A549 (cell line): ENCODE results near the gene MVK.

Experiments used
- CEBPB ChIP-seq, 2 experiments: fragments of >200 bp in 1 of 2; sonication (Bioruptor Twin) in 1 of 2; formaldehyde crosslinking in 1 of 2; IDR thresholded peaks; 2 replicates each; pipeline ENCODE4 v1.6.1; 2012 to 2016
- CHD2 ChIP-seq: fragments of 150-350 bp; IDR thresholded peaks from 2 replicates; pipeline ENCODE4 v1.6.1; 2014; ENCODE audit warnings: low read length; ENCODE audit not compliant: partially characterized antibody
- MAFK ChIP-seq: fragments of 450-650 bp; IDR thresholded peaks from 2 replicates; pipeline ENCODE4 v1.6.1; 2014; ENCODE audit not compliant: partially characterized antibody
- NR3C1 ChIP-seq: fragments of >200 bp; sonication (Bioruptor Twin); formaldehyde crosslinking; IDR thresholded peaks from 3 replicates; pipeline ENCODE4 v1.6.1; 2017
- POLR2A ChIP-seq: IDR thresholded peaks from 2 replicates; pipeline ENCODE4 v1.6.1; 2012; ENCODE audit warnings: mild to moderate bottlenecking, low read length
- RCOR1 ChIP-seq: fragments of 150-350 bp; IDR thresholded peaks from 2 replicates; pipeline ENCODE4 v1.6.1; 2014; ENCODE audit warnings: antibody characterized with exemption, low read length, low read depth
- SMC3 ChIP-seq: fragments of >200 bp; sonication (Bioruptor Twin); formaldehyde crosslinking; IDR thresholded peaks from 3 replicates; pipeline ENCODE4 v1.6.1; 2018; ENCODE audit warnings: inconsistent platforms
- TF ChIP-seq, protein P1 (sequence below): fragments of >200 bp; sonication (Bioruptor Twin); formaldehyde crosslinking; IDR thresholded peaks from 3 replicates; pipeline ENCODE4 v1.5.1; 2016
- TF ChIP-seq, protein P2 (sequence below): fragments of 200-600 bp; sonication (generic); IDR thresholded peaks from 2 replicates; pipeline ENCODE4 v1.6.1; 2016; ENCODE audit warnings: antibody characterized with exemption, mild to moderate bottlenecking, moderate library complexity
- TF ChIP-seq, protein P3 (sequence below): fragments of 250-450 bp; sonication (Bioruptor Pico); IDR thresholded peaks from 2 replicates; pipeline ENCODE4 v1.5.0; 2021; ENCODE audit warnings: mild to moderate bottlenecking, moderate library complexity, borderline replicate concordance

DNA sequence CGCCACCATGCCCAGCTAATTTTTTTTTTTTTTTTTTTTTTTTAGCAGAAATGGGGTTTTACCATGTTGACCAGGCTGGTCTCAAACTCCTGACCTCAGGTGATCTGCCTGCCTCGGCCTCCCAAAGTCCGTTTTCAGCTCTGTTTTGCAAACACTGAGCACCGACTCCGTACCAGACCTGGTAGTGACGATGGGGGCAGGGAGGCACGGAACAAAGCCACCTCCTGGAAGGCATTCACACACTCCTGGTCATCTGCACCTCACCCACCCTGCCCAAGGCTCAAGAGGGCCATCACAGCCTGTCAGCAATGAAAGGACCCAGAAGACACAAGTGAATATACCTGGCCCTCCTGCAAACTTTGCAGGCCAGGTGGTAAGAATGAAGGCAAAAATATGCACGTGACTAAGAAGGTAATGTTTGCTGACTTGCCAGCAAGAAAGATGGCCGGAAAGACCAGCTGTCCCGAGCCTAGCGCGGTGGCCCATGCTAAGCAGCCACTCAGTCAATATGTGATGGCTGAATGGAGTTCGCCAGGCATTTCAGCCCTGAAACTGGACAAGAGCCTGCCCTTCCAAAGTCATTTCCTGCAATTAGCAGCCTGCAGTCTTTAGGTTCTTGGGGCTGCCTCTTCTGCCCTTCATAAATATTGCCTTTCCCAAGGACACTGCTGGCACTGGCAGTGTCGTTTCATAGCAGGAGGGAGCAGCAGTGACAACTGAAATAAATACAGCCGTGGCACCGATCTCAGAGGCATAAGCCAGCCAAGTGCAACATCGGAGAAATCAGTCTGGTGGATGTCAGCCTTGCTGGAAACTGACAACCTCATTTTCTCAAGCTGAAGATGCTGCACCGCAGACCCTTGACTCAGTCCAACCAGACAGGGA is 17.9 kb upstream of the MVK start:
- TF ChIP-seq POLR2A, result no peak
- TF ChIP-seq, protein P1, sequence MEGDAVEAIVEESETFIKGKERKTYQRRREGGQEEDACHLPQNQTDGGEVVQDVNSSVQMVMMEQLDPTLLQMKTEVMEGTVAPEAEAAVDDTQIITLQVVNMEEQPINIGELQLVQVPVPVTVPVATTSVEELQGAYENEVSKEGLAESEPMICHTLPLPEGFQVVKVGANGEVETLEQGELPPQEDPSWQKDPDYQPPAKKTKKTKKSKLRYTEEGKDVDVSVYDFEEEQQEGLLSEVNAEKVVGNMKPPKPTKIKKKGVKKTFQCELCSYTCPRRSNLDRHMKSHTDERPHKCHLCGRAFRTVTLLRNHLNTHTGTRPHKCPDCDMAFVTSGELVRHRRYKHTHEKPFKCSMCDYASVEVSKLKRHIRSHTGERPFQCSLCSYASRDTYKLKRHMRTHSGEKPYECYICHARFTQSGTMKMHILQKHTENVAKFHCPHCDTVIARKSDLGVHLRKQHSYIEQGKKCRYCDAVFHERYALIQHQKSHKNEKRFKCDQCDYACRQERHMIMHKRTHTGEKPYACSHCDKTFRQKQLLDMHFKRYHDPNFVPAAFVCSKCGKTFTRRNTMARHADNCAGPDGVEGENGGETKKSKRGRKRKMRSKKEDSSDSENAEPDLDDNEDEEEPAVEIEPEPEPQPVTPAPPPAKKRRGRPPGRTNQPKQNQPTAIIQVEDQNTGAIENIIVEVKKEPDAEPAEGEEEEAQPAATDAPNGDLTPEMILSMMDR, result no peak
- TF ChIP-seq, protein P2, sequence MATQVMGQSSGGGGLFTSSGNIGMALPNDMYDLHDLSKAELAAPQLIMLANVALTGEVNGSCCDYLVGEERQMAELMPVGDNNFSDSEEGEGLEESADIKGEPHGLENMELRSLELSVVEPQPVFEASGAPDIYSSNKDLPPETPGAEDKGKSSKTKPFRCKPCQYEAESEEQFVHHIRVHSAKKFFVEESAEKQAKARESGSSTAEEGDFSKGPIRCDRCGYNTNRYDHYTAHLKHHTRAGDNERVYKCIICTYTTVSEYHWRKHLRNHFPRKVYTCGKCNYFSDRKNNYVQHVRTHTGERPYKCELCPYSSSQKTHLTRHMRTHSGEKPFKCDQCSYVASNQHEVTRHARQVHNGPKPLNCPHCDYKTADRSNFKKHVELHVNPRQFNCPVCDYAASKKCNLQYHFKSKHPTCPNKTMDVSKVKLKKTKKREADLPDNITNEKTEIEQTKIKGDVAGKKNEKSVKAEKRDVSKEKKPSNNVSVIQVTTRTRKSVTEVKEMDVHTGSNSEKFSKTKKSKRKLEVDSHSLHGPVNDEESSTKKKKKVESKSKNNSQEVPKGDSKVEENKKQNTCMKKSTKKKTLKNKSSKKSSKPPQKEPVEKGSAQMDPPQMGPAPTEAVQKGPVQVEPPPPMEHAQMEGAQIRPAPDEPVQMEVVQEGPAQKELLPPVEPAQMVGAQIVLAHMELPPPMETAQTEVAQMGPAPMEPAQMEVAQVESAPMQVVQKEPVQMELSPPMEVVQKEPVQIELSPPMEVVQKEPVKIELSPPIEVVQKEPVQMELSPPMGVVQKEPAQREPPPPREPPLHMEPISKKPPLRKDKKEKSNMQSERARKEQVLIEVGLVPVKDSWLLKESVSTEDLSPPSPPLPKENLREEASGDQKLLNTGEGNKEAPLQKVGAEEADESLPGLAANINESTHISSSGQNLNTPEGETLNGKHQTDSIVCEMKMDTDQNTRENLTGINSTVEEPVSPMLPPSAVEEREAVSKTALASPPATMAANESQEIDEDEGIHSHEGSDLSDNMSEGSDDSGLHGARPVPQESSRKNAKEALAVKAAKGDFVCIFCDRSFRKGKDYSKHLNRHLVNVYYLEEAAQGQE, result no peak
- TF ChIP-seq, protein P3, sequence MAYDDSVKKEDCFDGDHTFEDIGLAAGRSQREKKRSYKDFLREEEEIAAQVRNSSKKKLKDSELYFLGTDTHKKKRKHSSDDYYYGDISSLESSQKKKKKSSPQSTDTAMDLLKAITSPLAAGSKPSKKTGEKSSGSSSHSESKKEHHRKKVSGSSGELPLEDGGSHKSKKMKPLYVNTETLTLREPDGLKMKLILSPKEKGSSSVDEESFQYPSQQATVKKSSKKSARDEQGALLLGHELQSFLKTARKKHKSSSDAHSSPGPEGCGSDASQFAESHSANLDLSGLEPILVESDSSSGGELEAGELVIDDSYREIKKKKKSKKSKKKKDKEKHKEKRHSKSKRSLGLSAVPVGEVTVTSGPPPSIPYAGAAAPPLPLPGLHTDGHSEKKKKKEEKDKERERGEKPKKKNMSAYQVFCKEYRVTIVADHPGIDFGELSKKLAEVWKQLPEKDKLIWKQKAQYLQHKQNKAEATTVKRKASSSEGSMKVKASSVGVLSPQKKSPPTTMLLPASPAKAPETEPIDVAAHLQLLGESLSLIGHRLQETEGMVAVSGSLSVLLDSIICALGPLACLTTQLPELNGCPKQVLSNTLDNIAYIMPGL, result no peak
- no peak for TF ChIP-seq SMC3
- TF ChIP-seq CHD2, result no peak
- no peak for TF ChIP-seq CEBPB (IDR thresholded peaks at IDR 0.05)
- TF ChIP-seq NR3C1, result no peak
- no peak for TF ChIP-seq MAFK
- no peak for TF ChIP-seq RCOR1
